Ovary (tissue), 9 donors: Measurements from ENCODE around the gene MAPK14. TPM values are rescaled to one million over a fixed set of nuclear protein-coding genes. Genes with fewer than 3 reads are reported as not detected.

Source experiments
- DNase-seq, 5 donors: peaks; one replicate each; pipeline ENCODE4 v3.0.0-alpha.2; 2019 to 2020
- H3K27ac ChIP-seq, 2 donors: fragments of 200-600 bp; one replicate each; pipeline versions ENCODE4 v1.5.1 to v1.8.0; 2019 to 2022
- H3K27me3 ChIP-seq: fragments of 200-600 bp; one replicate; pipeline ENCODE4 v1.8.0; 2022
- H3K36me3 ChIP-seq: fragments of 200-600 bp; sonication (generic); one replicate; pipeline ENCODE4 v1.5.1; 2019
- H3K4me1 ChIP-seq: one replicate; pipeline ENCODE4 v1.8.1; 2013; ENCODE audit warnings: mild to moderate bottlenecking, moderate library complexity; ENCODE audit not compliant: insufficient read depth
- H3K4me3 ChIP-seq: fragments of 200-600 bp; sonication (generic); one replicate; pipeline ENCODE4 v1.5.1; 2017
- H3K9me3 ChIP-seq, 2 donors: fragments of 200-600 bp in 1 of 2; sonication (generic) in 1 of 2; one replicate each; pipeline versions ENCODE4 v1.5.1 to v1.8.1; 2013 to 2019; ENCODE audit warnings: mild to moderate bottlenecking in 1 of 2, moderate library complexity in 1 of 2
- CTCF ChIP-seq, 3 donors: fragments of 450-650 bp in 2 of 3; fragments of 200-600 bp in 1 of 3; IDR thresholded peaks; one replicate each; pipeline versions ENCODE4 v1.5.1 to v1.8.0; 2016 to 2022; ENCODE audit warnings: antibody characterized with exemption in 3 of 3, mild to moderate bottlenecking in 1 of 3
- EP300 ChIP-seq: sonication (generic); formaldehyde crosslinking; IDR thresholded peaks from one replicate; pipeline ENCODE4 v1.6.1; 2017; ENCODE audit warnings: antibody characterized with exemption
- POLR2A ChIP-seq: fragments of 450-650 bp; IDR thresholded peaks from one replicate; pipeline ENCODE4 v1.6.1; 2017; ENCODE audit warnings: antibody characterized with exemption, mild to moderate bottlenecking, moderate library complexity
- WGBS, 3 donors: extraction: QIAGEN DNeasy Blood & Tissue Kit in 1 of 3; methylation state at CpG; one replicate each; pipeline versions ENCODE4 v1.1.5 to v1.1.7; 2013 to 2017; 5-methylcytosine and 5-hydroxymethylcytosine counted together
- intact Hi-C, 4 donors: fragments of 100-400 bp; cut with DNase I; formaldehyde crosslinking; loops; one replicate each; pipeline versions ENCODE4 v1.11.0 to v1.15.1; 2022 to 2023
- polyA plus RNA-seq, 2 donors: library from polyadenylated mRNA; stranded (reverse); fragments of 200-250 nt in 1 of 2; fragments of 350-450 nt in 1 of 2; fragmentation: Illumina TruSeq in 1 of 2; extraction: RNeasy Lipid Tissue Mini Kit (QIAGEN cat#74804) in 1 of 2; gene quantifications; one replicate each; pipeline ENCODE4 v1.2.3, GENCODE V29; 2013 to 2014
- total RNA-seq, 7 donors: library from RNA; depleted of rRNA in 2 of 7; stranded (reverse); fragments of >200 nt in 2 of 7; fragmentation: NEBNext Ultra II Directional in 3 of 7; extraction: Animal tissue kit (Norgen Biotek cat#: 25700) in 3 of 7; gene quantifications; one replicate each; pipeline versions ENCODE4 v1.1.0 to v1.2.4, GENCODE V29; 2016 to 2023
- donor health status: DM: no; HTN: no; CAD: no; lungs with moderate emphysema.
- donor health status: DM: no; HTN: no; CAD: no.
- donor health status: Bipolar disorder and iron deficiency.
- donor health status: DM: yes; HTN: yes; CAD: no.
- donor health status: DM: no; HTN: no; CAD: no.
- donor health status: DM: yes; HTN: yes; CAD: no.

Gene MAPK14
- total and polyA plus RNA-seq, 9 donors = 18.6 to 58.8 (median 37.1) TPM

- no peak for DNase-seq
- no peak overlapping the region for H3K27ac ChIP-seq
- H3K27me3 ChIP-seq = no peaks in the 10 kb centered on the region
- WGBS, 3 donors = 89 to 93% (median 92%) methylated on average over 2 of the region's 2 CpGs
- peaks cover 5% of the 10 kb centered on the region for H3K4me1 ChIP-seq
- H3K9me3 ChIP-seq = no peaks in the 10 kb centered on the region
- TF ChIP-seq CTCF (IDR thresholded peaks at IDR 0.05) (no peak), EP300 (no peak), POLR2A (no peak)
- no peaks in the 10 kb centered on the region for H3K36me3 ChIP-seq
- no peak overlapping the region for H3K4me3 ChIP-seq
- intact Hi-C loops = loop anchor here in 1 of 4 donors (5.0 kb wide), 1 partner anchor 231 kb away; no protein-coding TSS in a partner anchor
Observed at GRCh38 chr6:36126121-36126520, 98.5 kb downstream of the MAPK14 start.

- 57 to 63% (median 58%) methylated on average over 10 of the region's 10 CpGs for WGBS, 3 donors
- Histone ChIP-seq H3K4me1 (peaks cover 10% of the 10 kb centered on the region), H3K36me3 (no peaks in the 10 kb centered on the region), H3K27me3 (no peaks in the 10 kb centered on the region), H3K27ac (no peak overlapping the region), H3K4me3 (no peak overlapping the region), H3K9me3 (no peaks in the 10 kb centered on the region)
- intact Hi-C loops = loop anchor here in 1 of 4 donors (5.0 kb wide), 1 partner anchor 230 kb away; no protein-coding TSS in a partner anchor
- TF ChIP-seq POLR2A (no peak), CTCF (IDR thresholded peaks at IDR 0.05) (no peak), EP300 (no peak)
- no peak for DNase-seq
Observed at GRCh38 chr6:36126553-36127458, 99.2 kb downstream of the MAPK14 start.

GRCh38 chr6:36127462-36128016 lies 99.9 kb downstream of the MAPK14 start:
- WGBS, 3 donors = 79 to 86% (median 86%) methylated on average over 8 of the region's 8 CpGs
- Histone ChIP-seq H3K4me1 (peaks cover 14% of the 10 kb centered on the region), H3K36me3 (no peaks in the 10 kb centered on the region), H3K9me3 (no peaks in the 10 kb centered on the region), H3K27me3 (no peaks in the 10 kb centered on the region), H3K27ac (no peak overlapping the region), H3K4me3 (no peak overlapping the region)
- intact Hi-C loops = loop anchor here in 1 of 4 donors (5.0 kb wide), 1 partner anchor 230 kb away; no protein-coding TSS in a partner anchor
- DNase-seq = no peak
- TF ChIP-seq CTCF (IDR thresholded peaks at IDR 0.05) (no peak), EP300 (no peak), POLR2A (no peak)

GRCh38 chr6:36128073-36128472 lies 100.5 kb downstream of the MAPK14 start:
- intact Hi-C loops = loop anchor here in 1 of 4 donors (5.0 kb wide), 1 partner anchor 229 kb away; no protein-coding TSS in a partner anchor
- DNase-seq = no peak
- WGBS, 3 donors = 88 to 95% (median 94%) methylated on average over 5 of the region's 5 CpGs
- Histone ChIP-seq H3K9me3 (no peaks in the 10 kb centered on the region), H3K4me3 (no peak overlapping the region), H3K36me3 (no peaks in the 10 kb centered on the region), H3K27me3 (no peaks in the 10 kb centered on the region), H3K4me1 (peaks cover 14% of the 10 kb centered on the region), H3K27ac (no peak overlapping the region)
- TF ChIP-seq POLR2A (no peak), EP300 (no peak), CTCF (IDR thresholded peaks at IDR 0.05) (no peak)
